ENCODE data around the gene EIPR1.
A peak's percentile ranks its signal among the peaks of the same experiment; 100 is the strongest.

Gene EIPR1

GRCh38 chr2:3321825-3322224, 55.8 kb downstream of the EIPR1 start:
- no peak for DNase-seq

- DNase-seq, result no peak
These were observed 56.6 kb downstream of the EIPR1 start for GRCh38 chr2:3320910-3321605.

GRCh38 chr2:3319745-3320566, 57.7 kb downstream of the EIPR1 start:
- DNase-seq, result no peak

- no peak for DNase-seq
These were observed 58.5 kb downstream of the EIPR1 start for GRCh38 chr2:3319134-3319533.

GRCh38 chr2:3317871-3318590, 59.6 kb downstream of the EIPR1 start:
- DNase-seq, result no peak

GRCh38 chr2:3317277-3317685, 60.3 kb downstream of the EIPR1 start:
- DNase-seq, result no peak

GRCh38 chr2:3316456-3317276, 61.0 kb downstream of the EIPR1 start:
- peak; percentile 18 for DNase-seq

- no peak for DNase-seq
These were observed 63.0 kb downstream of the EIPR1 start for GRCh38 chr2:3314626-3315025.

- no peak for DNase-seq
These were observed 63.7 kb downstream of the EIPR1 start for GRCh38 chr2:3313781-3314375.

GRCh38 chr2:3312576-3313345, 64.9 kb downstream of the EIPR1 start:
- DNase-seq, result no peak

GRCh38 chr2:3311601-3312000, 66.0 kb downstream of the EIPR1 start:
- no peak for DNase-seq

- DNase-seq, result no peak
These were observed 67.9 kb downstream of the EIPR1 start for GRCh38 chr2:3309496-3310355.

- DNase-seq, result no peak
These were observed 69.7 kb downstream of the EIPR1 start for GRCh38 chr2:3307901-3308300.

- no peak for DNase-seq
These were observed 70.4 kb downstream of the EIPR1 start for GRCh38 chr2:3307236-3307635.

- no peak for DNase-seq
These were observed 71.7 kb downstream of the EIPR1 start for GRCh38 chr2:3305952-3306351.

GRCh38 chr2:3305431-3305830, 72.2 kb downstream of the EIPR1 start:
- no peak for DNase-seq

- DNase-seq, result peak; percentile 74
These were observed 73.8 kb downstream of the EIPR1 start for GRCh38 chr2:3303583-3304406.

GRCh38 chr2:3302751-3303582, 74.7 kb downstream of the EIPR1 start:
- DNase-seq, result no peak

- DNase-seq, result no peak
These were observed 75.2 kb downstream of the EIPR1 start for GRCh38 chr2:3302421-3302750.
